HepG2 (cell line): ENCODE results near the gene RPL41. TPM values are rescaled to one million over a fixed set of nuclear protein-coding genes. Genes with fewer than 3 reads are reported as not detected.

ENCODE experiments used
- ATF7 ChIP-seq, 2 experiments: fragments of 450-650 bp in 1 of 2; sonication (generic) in 1 of 2; formaldehyde crosslinking in 1 of 2; IDR thresholded peaks; 2 replicates each; pipeline versions ENCODE4 v1.4.0 to v1.6.1; 2016 to 2020; ENCODE audit warnings: antibody characterized with exemption in 1 of 2, mild to moderate bottlenecking in 1 of 2, missing genetic modification reagents in 1 of 2
- CBX1 ChIP-seq: IDR thresholded peaks from one replicate; pipeline ENCODE4 v1.6.1; 2016; ENCODE audit warnings: antibody characterized with exemption, low read depth
- CENPT ChIP-seq: sonication (generic); formaldehyde crosslinking; IDR thresholded peaks from 2 replicates; pipeline ENCODE4 v1.8.0; 2022; ENCODE audit warnings: low read depth, mild to moderate bottlenecking, moderate library complexity, missing genetic modification reagents
- ELF4 ChIP-seq: sonication (generic); formaldehyde crosslinking; IDR thresholded peaks from 2 replicates; pipeline ENCODE4 v1.5.0; 2020; ENCODE audit warnings: missing genetic modification reagents, mild to moderate bottlenecking, moderate library complexity, borderline replicate concordance
- KAT2B ChIP-seq: fragments of 150-350 bp; IDR thresholded peaks from 2 replicates; pipeline ENCODE4 v1.6.1; 2014; ENCODE audit warnings: low read depth, low read length, borderline replicate concordance
- KDM1A ChIP-seq: IDR thresholded peaks from 2 replicates; pipeline ENCODE4 v1.6.1; 2016; ENCODE audit warnings: missing compliant biosample characterization
- KDM3A ChIP-seq: IDR thresholded peaks from 2 replicates; pipeline ENCODE4 v1.6.1; 2018; ENCODE audit warnings: low read depth, missing compliant biosample characterization
- MXD1 ChIP-seq: sonication (generic); formaldehyde crosslinking; IDR thresholded peaks from 2 replicates; pipeline ENCODE4 v1.4.0; 2020; ENCODE audit warnings: mild to moderate bottlenecking, missing genetic modification reagents
- MYNN ChIP-seq: sonication (generic); formaldehyde crosslinking; IDR thresholded peaks from 2 replicates; pipeline ENCODE4 v1.4.0; 2020; ENCODE audit warnings: mild to moderate bottlenecking, low read depth, missing genetic modification reagents
- NFE2L2 ChIP-seq: fragments of 150-350 bp; IDR thresholded peaks from 2 replicates; pipeline ENCODE4 v1.6.1; 2014; ENCODE audit warnings: low read length
- NR2F6 ChIP-seq, 2 experiments: IDR thresholded peaks; 2 replicates each; pipeline ENCODE4 v1.6.1; 2016; ENCODE audit warnings: antibody characterized with exemption in 1 of 2, mild to moderate bottlenecking in 1 of 2
- PHF21A ChIP-seq: sonication (generic); formaldehyde crosslinking; IDR thresholded peaks from 2 replicates; pipeline ENCODE4 v1.5.0; 2020; ENCODE audit warnings: mild to moderate bottlenecking, missing genetic modification reagents
- RCOR2 ChIP-seq: IDR thresholded peaks from 2 replicates; pipeline ENCODE4 v1.6.1; 2016; ENCODE audit warnings: missing biosample characterization, missing genetic modification reagents
- TBX3 ChIP-seq: fragments of 450-650 bp; IDR thresholded peaks from 2 replicates; pipeline ENCODE4 v1.6.1; 2017; ENCODE audit warnings: antibody characterized with exemption, mild to moderate bottlenecking, inconsistent platforms, borderline replicate concordance
- TEAD2 ChIP-seq: sonication (generic); formaldehyde crosslinking; IDR thresholded peaks from 2 replicates; pipeline ENCODE4 v1.9.0; 2021; ENCODE audit warnings: missing genetic modification reagents
- THAP11 ChIP-seq: IDR thresholded peaks from 2 replicates; pipeline ENCODE4 v1.6.1; 2016; ENCODE audit warnings: missing biosample characterization, missing genetic modification reagents
- ZFP37 ChIP-seq: sonication (generic); formaldehyde crosslinking; IDR thresholded peaks from 2 replicates; pipeline ENCODE4 v1.4.0; 2020; ENCODE audit warnings: missing genetic modification reagents, borderline replicate concordance
- ZNF12 ChIP-seq: sonication (generic); formaldehyde crosslinking; IDR thresholded peaks from 2 replicates; pipeline ENCODE4 v1.5.0; 2020; ENCODE audit warnings: missing genetic modification reagents
- ZNF446 ChIP-seq: sonication (generic); formaldehyde crosslinking; IDR thresholded peaks from 2 replicates; pipeline ENCODE4 v1.5.0; 2020; ENCODE audit warnings: mild to moderate bottlenecking, missing genetic modification reagents
- ZNF558 ChIP-seq: sonication (generic); formaldehyde crosslinking; IDR thresholded peaks from 2 replicates; pipeline ENCODE4 v1.9.0; 2022; ENCODE audit warnings: mild to moderate bottlenecking, missing genetic modification reagents, borderline replicate concordance
- ZNF790 ChIP-seq: sonication (generic); formaldehyde crosslinking; IDR thresholded peaks from 2 replicates; pipeline ENCODE4 v1.8.0; 2022; ENCODE audit warnings: missing genetic modification reagents, mild to moderate bottlenecking, borderline replicate concordance
- polyA plus RNA-seq, 8 experiments: library from polyadenylated mRNA; depleted of rRNA in 3 of 8; stranded (reverse) in 7 of 8; unstranded in 1 of 8; fragments of >200 nt; fragmentation: Illumina TruSeq in 4 of 8; extraction: Trizol in 4 of 8; gene quantifications; 2 replicates each; pipeline versions ENCODE4 v1.2.1 to v1.2.3, GENCODE V29; 2011 to 2016; ENCODE audit warnings: low read depth in 4 of 8, missing spikeins in 1 of 8, mixed read lengths in 1 of 8; ENCODE audit not compliant: insufficient read depth in 1 of 8
- total RNA-seq, 5 experiments: library from RNA; depleted of rRNA; stranded (reverse); fragments of >200 nt; fragmentation: Illumina TruSeq; extraction: Trizol; gene quantifications; 2 replicates each; pipeline ENCODE4 v1.2.3, GENCODE V29; 2016; ENCODE audit warnings: low read depth in 1 of 5
- TF ChIP-seq, protein P1 (sequence below): sonication (generic); formaldehyde crosslinking; IDR thresholded peaks from 2 replicates; pipeline ENCODE4 v1.4.0; 2020; ENCODE audit warnings: missing genetic modification reagents, borderline replicate concordance
- TF ChIP-seq, protein P2 (sequence below): sonication (generic); formaldehyde crosslinking; IDR thresholded peaks from 2 replicates; pipeline ENCODE4 v1.8.0; 2023; ENCODE audit warnings: mild to moderate bottlenecking, missing genetic modification reagents

Gene RPL41
- total and polyA plus RNA-seq, 2 of the 13 experiments (the other 11 are each of a cell fraction or from before 2014, with no cell fraction given) = 4,012 to 7,670 TPM

GRCh38 chr12:56104109-56104814 lies 12.2 kb upstream of the RPL41 start, which contains the start of gene PA2G4 (continued):
- TF ChIP-seq, protein P1, sequence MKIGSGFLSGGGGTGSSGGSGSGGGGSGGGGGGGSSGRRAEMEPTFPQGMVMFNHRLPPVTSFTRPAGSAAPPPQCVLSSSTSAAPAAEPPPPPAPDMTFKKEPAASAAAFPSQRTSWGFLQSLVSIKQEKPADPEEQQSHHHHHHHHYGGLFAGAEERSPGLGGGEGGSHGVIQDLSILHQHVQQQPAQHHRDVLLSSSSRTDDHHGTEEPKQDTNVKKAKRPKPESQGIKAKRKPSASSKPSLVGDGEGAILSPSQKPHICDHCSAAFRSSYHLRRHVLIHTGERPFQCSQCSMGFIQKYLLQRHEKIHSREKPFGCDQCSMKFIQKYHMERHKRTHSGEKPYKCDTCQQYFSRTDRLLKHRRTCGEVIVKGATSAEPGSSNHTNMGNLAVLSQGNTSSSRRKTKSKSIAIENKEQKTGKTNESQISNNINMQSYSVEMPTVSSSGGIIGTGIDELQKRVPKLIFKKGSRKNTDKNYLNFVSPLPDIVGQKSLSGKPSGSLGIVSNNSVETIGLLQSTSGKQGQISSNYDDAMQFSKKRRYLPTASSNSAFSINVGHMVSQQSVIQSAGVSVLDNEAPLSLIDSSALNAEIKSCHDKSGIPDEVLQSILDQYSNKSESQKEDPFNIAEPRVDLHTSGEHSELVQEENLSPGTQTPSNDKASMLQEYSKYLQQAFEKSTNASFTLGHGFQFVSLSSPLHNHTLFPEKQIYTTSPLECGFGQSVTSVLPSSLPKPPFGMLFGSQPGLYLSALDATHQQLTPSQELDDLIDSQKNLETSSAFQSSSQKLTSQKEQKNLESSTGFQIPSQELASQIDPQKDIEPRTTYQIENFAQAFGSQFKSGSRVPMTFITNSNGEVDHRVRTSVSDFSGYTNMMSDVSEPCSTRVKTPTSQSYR (CRISPR knock-in tag) = peak; percentile 40; the same call in 1 of the 2 replicates
- TF ChIP-seq, protein P2, sequence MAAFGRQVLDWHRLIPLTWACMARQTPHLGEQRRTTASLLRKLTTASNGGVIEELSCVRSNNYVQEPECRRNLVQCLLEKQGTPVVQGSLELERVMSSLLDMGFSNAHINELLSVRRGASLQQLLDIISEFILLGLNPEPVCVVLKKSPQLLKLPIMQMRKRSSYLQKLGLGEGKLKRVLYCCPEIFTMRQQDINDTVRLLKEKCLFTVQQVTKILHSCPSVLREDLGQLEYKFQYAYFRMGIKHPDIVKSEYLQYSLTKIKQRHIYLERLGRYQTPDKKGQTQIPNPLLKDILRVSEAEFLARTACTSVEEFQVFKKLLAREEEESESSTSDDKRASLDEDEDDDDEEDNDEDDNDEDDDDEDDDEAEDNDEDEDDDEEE (CRISPR knock-in tag) = peak; percentile 92
- TF ChIP-seq ZNF446 (CRISPR knock-in tag) (no peak), CBX1 (peak; percentile 90), ATF7 (IDR thresholded peaks at IDR 0.05) (no peak), ATF7 (CRISPR knock-in tag; IDR thresholded peaks at IDR 0.05) (no peak), MYNN (CRISPR knock-in tag) (no peak; the same call in 1 of the 2 replicates), PHF21A (CRISPR knock-in tag) (peak; percentile 76), ZNF790 (0 out of 2 replicates have a peak, but pooled peaks have one; percentile 37), TBX3 (peak; percentile 20; the same call in 1 of the 2 replicates), ELF4 (CRISPR knock-in tag) (0 out of 2 replicates have a peak, but pooled peaks have one; percentile 59), MXD1 (peak; percentile 57; the same call in 1 of the 2 replicates), KDM1A (no peak), RCOR2 (CRISPR knock-in tag) (no peak), TEAD2 (CRISPR knock-in tag) (peak; percentile 16; the same call in 1 of the 2 replicates), THAP11 (peak; percentile 99), KAT2B (no peak), ZNF12 (CRISPR knock-in tag) (no peak; the same call in 1 of the 2 replicates), ZNF558 (CRISPR knock-in tag) (peak; percentile 90; the same call in 1 of the 2 replicates), KDM3A (peak; percentile 78; the same call in 1 of the 2 replicates), NR2F6 (IDR thresholded peaks at IDR 0.05) (0 out of 2 replicates have a peak, but pooled peaks have one; percentile 27), NR2F6 (CRISPR knock-in tag; IDR thresholded peaks at IDR 0.05) (peak; percentile 74), CENPT (CRISPR knock-in tag) (peak; percentile 73; the same call in 1 of the 2 replicates), ZFP37 (CRISPR knock-in tag) (no peak), NFE2L2 (no peak)
